GM18498 (cell line): ENCODE results near the gene CFAP74.

ENCODE experiments used
- ATAC-seq: cut with Tn5 transposase; IDR thresholded peaks from one replicate; pipeline ENCODE4 v1.9.1; 2021; ENCODE audit warnings: mild to moderate bottlenecking, moderate library complexity; ENCODE audit not compliant: unreplicated experiment

Gene CFAP74

DNA sequence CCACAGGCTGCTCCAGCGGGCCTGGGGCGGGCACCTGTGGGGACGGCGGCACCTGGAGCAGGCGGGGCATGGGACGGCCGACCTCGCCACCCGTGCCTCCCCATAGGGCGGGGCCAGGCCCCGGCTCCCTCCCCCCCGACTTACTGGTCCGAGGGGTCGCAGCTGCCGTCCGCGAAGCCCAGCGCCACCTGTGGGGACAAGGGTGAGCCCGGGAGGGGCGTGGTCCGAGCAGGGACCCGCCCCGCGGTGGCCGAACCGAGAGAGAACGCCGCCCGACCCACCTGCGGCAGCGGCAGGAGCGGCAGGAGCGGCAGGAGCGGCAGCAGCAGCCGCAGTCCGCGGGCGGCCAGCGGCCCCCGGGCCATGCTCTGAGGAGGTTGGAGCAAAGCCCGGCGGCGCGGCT, 84.7 kb downstream of the CFAP74 start, which contains the start of gene TMEM52:
Gene TMEM52, minus strand, starts transcription at position 379 of the 403 bp plus-strand sequence. Its CDS starts 14 bp downstream, at position 365.
- peak; percentile 26 for ATAC-seq

DNA sequence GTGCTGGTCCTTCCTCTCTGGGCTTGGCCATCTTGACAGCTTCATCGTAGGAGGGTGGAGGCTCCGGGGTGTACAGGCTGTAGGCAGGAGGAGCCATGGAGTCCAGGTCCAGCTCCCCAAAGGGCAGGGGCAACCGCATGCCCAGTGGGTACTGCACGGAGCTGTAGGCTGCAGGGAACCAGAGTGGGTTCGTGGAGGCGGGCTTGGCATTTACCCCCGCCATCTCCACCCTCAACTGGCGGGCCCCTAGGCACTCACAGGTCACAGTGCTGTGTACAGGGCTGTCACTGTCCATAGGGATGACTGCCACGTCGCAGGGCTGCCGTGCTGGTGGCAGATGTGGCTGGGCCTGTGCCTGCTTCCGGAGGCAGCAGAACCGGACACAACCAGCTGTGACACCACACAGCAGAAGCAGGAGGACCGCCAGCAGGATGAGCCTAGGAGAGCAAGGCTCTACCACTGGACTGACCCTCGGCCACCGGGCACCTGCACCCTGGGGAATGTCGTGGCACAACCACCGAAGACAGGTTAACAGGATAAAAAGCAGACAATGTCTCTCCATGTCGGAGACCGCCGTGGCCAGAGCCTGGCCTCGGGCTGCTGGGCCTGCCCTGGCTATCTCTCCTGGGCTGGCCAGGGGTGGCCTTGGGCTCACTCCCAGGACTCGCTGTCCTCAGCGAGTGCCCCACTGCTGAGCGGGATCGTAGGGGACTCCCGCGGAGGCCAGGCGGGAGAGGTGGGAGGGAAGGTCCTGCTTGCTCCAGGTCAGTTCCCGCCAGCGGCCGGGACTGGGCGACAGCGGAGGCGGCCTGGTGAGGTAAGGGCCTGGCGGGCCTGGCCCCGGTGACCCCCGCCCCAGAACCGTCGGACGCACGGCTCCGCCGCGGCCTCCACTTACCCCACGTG, 85.3 kb downstream of the CFAP74 start:
- ATAC-seq: no peak

DNA sequence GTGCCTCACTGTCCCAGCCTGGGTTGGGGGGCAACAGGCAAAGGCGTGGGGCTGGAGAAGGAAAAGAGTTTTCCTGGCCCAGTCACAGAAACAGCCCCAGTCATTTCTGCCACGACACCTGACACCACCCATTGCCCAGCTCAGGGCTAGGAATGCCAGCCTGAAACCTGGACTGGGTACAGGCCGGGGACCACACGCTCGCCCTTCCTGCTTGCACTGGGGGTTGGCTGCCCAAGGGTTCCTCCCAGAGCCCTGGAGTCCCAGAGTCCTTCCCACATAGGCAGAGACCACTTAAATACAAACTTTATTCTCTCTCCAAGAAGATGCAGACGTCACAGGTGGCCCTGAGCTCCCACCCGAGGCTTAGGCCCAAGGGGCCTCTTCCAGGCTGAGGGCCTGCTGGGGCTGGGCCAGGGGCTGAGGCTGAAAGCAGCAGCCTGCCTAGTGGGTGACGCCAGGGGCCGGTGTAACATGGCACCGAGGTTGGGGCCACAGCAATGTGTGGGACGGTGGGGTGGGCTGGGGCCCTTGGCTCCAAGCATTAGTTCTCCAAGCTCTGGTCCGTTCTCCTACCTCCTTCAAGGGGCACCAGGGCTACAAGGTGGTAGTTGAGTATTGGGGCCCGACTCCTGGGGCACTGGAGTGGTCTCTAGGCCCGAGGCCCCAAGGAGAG, 86.1 kb downstream of the CFAP74 start:
- ATAC-seq: no peak

DNA sequence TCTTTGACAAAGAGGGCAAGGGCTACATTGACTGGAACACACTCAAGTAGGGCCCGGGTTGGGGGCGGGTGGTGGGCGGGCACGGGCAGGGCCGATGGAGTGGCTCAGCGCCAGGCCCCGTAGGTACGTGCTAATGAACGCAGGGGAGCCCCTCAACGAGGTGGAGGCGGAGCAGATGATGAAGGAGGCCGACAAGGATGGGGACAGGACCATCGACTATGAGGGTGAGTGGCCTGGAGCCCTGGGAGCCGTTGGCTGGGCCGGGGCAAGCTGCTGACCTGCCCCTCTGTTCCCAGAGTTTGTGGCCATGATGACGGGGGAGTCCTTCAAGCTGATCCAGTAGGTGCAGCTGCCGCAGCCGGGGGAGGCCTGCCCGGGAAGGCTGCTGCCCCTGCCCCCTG, 86.7 kb downstream of the CFAP74 start:
- no peak for ATAC-seq

DNA sequence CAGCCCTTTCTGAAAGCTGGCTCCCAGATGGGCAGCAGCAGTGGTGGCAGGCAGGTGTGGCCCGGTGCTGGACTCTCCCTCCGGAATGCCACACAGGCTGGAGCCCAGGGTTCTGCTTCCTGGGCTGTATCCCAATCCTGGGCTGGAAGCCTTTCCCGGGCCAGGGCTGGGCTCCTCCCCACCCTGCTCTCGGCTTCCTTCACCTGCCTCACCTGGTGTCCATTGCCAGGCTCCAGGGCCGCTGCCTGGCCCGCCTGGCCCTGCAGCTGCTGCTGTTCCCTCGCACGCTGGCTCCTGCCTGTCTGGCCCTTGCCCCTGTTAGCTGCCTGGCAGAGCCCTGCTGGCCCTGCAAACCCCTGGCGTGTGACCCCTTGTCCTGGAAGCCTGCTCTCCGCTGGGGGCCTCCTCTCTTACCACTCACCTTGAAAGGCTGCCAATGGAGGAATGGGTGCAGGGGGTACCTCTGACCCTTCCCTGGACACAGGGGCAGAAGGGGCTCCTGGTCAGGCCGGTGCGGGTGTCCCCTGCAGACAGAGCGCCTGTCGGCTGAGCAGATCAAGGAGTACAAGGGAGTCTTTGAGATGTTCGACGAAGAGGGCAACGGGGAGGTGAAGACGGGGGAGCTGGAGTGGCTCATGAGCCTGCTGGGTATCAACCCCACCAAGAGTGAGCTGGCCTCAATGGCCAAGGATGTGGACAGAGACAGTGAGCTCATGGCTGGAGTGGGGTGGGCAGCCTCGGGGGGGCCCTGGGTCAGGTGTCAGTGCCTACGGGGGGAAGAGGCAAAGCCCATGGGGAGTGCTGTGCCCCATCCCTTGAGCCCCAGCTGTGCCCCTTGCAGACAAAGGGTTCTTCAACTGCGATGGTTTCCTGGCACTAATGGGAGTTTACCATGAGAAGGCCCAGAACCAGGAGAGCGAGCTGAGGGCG, 87.4 kb downstream of the CFAP74 start:
- no peak for ATAC-seq

DNA sequence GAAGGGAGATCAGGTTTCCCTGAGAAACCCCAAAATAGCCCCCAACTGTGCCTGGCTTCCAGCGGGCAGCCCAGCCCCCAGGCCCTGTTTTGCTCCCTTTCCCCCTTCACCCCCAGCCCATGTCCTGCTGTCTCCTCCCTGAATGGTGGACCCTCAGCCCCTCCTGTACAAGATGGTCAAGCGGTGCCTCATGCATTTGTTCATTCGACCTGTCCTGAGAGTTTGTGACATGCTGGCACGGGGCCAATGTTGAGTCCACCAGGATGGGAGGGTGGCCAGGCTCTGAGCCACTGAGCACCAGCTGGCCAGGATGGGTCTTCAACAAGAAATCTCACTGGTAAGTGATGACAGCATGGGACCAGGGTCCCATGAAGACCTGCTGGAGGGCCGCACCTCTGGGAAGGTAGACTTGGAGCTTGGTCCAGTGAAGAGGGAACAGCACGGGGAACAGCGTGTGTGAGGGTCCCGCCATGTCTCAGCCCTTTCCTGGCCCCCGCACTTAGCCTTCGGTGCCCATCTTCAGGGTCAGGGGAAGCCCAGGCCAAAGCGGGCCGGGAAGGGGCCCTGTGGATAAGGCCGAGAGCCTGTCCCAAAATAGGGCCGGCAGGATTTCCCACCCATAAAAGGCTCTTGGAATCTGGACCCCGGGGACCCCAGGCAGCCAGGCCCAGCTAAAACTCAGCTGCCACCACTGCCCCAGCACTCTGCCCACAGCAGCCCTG, 88.5 kb downstream of the CFAP74 start, which contains the start of gene CALML6:
Gene CALML6, plus strand, starts transcription at position 290 of the 722 bp plus-strand sequence. Its CDS starts 21 bp downstream, at position 311.
- no peak for ATAC-seq

DNA sequence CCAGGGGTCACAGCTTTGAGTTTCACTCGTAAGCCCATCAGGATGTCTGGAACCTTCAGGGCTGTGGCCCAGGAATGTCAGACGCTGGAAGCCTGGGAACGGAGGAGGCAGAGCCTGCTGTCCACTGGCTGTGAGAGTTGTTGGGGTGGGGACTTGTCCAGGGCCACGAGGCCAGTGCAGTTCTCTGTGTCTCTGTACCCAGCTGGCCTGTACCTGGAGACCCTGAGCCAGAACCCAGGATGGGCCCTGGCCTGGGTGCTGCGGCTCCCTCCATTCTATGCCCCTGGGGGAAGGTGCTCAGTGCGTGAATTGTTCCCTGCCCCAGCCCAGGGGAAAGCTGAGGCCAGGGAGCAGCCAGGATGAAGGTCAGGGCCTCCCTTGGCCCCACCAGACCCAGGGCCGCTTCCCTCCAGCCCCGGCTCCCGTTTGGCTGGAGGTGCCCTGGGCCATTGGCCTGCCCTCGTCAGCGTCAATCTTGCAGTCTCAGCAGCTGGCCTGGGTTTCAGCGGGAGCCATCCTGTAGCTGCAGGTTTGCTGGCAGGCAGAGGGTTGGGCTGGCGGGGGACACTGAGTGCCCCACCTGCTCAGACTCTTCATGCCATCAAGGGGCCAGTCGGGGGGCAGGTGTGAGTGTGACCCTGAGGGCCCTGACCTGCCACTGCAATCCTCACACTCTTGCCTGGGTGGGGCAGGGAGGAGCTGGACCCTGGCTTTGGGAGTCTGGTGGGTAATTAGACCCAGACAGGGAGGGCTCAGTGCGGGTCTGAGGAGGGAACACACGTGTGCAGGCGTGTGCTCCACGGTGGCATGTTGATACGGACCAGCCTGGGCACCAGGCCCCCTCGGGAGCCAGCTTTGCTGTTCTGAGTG, 89.2 kb downstream of the CFAP74 start:
- no peak for ATAC-seq

DNA sequence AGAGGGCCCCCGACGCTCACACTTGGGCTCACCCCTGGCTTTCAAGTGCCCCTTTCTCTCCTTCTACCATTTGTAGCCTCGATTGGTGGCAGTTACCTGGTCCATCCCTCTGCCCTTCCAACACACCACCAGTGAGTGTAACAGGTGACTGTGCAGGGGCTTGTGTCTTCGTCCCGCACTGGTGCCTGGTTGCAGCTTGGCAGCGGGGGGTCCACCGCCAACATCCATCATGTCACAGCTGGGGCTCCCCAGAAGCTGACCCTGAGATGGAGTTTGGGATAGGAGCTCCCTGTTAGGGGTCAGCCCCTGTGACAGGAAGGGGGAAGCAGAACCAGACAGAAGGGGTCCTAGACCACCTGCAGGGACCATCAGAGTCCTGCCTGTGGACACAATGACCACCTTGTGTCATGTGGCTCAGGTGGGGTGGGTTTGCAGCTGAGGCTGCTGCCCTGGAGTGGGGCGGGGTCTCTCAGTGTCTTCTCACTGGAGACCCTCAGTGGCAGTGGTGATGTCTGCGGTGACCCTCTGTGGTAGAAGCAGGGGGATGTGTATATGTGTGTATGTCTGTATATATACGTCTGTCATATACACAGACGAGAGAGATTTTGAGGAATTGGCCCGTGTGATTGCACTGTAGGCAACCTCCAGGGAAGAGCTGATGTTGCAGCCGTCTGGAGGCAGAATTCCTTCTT, 92.1 kb downstream of the CFAP74 start:
- no peak for ATAC-seq

DNA sequence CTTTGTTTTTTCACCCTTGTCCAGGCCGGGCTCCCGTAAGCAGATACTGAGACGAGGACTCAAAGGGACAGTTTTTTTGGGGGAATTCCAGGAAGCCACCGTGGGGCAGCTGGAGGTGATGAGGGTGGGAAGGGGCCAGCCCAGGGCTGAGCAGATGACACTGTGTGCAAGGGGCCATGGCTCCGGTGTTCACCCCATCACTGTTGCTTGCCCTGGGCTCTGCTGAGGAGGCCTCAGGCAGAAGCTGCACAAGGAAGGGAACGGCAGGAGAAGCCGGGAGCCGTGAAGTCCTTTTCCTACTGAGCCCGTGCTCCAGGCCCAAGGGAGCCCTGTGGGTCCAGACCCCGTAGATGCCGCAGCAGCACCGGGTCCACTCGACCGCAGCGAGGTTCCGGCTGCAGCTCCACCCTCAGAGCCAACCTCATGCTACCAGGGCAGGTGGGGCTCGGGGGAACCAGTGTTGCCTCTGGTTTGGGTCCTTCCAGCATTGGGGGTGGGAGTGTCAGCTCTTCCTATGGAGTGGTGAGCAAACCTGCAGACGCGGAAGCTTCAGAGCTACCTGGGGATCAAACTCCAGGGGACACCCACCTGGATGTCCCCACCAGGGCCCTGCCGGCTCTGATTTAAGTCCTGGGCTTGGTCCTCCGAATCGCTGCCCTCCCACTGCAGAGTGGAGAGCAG, 92.8 kb downstream of the CFAP74 start:
- ATAC-seq: no peak

DNA sequence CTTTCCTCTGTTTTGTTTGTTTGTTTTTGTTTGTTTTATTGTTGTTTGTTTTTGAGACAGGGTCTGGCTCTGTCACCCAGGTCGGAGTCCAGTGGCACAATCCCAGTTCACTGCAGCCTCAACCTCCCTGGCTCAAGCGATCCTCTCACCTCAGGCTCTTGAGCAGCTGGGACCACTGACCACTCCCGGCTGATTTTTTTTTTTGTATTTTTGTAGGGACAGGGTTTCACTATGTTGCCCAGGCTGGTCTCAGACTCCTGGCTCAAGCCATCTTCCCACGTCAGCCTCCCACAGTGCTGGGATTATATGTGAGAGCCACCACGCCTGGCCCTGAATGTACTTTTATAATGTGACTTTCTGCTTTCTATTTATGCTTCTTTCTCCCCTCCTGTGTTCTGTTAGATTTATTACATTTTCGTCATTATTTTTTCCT, 93.5 kb downstream of the CFAP74 start:
- no peak for ATAC-seq

DNA sequence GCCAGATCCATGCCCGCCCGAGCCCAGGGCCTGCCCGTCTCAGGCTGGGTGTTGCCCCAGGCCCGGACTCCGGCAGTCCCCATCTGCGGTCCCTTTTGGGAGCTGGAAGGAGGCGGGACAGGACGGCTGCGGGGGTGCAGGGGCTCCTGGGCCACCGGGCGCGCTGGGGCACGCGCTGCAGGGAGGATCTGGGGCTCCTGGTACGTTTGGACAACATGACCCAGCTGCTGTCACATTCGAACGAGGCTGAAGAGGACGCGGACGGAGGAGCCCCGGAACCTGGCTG, 95.1 kb downstream of the CFAP74 start:
- no peak for ATAC-seq

DNA sequence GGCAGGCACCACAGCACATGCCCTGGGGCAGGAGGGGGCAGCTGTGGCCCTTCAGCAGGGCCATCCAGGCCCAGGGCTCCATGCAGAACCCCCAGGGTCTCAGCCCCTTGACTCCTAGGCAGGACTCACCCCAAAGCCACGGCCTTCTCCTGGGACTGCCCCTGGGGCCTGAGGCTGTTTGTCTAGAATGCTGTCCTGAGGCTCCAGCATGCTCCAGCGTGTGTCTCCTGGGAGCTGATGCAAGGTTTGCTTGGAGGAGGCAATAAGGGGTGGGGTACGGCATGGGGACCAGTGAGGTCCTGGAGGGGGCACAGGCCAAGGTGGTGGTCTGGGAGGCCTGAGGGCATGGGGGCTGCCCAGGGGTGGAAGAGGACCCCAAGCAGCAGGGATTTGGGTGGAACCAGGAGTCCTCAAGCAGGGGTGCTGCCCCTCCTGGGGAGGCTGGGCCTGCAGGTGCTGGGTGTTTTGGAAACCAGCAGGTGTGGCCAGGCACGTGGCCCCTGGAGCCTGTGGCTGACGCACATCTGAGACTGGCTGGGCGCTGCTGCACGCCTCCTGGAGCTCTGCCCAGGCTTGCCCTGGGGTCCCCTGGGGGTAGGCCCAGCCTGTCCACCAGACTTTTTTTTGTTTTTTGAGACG, 96.4 kb downstream of the CFAP74 start:
- no peak for ATAC-seq

DNA sequence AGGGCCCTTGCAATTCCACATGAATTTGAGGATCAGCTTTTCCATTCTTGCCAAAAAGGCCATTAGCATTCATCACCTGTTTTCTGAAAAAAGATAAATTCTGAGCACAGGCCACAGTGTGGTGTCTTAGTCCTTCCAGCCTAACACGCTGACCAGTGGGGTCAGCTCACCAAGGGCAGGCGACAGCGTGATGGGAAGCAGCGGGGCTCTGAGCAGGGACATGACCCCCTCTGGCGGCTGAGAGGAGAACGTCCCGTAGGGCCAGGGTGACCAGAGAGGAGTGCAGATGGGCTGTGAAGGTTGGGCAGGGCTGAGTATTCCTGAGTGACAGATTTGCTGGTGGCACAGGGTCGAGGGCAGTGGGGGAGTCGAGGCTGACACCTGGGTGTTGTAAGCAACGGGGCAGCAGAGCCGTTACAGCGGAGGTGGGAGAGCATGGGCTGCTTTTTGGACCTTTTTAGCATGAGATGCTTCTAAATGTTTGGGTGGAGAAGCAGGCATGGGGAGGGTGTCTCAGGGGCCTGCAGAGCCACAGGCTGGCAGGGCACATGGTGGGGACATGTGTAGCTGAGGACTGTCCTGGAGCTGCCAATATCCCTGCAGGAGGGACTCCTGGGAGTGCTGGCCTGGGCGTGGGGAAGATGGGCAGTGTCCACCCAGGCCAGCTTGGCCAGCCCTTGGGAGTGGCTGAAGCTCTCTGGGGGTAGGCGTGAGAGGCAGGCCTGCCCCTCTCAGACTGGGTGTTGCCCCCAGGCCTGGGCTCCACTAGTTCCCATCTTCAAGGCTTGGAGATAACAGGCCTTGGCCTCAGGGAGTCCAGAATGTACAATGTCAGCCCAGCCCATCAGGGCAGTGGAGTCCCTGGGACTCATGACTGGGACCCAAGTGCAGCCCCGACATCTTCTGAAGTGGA, 97.1 kb downstream of the CFAP74 start:
- ATAC-seq: no peak

DNA sequence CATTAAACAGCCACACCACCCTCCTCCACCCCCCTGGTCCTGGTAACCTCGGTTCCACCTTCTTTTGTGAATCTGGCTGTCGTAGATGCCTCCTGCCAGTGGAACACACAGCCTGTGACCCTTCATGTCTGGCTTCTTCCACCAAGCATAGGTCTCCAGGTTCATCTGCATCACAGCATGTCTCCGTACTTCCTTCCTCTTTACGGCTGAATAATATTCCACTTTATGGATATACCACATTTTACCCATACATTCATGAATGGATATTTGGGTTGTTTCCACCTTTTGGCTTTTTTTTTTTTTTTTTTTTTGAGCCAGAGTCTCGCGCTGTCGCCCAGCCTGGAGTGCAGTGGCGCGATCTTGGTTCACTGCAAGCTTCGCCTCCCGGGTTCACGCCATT, 100.4 kb downstream of the CFAP74 start:
- ATAC-seq: no peak

DNA sequence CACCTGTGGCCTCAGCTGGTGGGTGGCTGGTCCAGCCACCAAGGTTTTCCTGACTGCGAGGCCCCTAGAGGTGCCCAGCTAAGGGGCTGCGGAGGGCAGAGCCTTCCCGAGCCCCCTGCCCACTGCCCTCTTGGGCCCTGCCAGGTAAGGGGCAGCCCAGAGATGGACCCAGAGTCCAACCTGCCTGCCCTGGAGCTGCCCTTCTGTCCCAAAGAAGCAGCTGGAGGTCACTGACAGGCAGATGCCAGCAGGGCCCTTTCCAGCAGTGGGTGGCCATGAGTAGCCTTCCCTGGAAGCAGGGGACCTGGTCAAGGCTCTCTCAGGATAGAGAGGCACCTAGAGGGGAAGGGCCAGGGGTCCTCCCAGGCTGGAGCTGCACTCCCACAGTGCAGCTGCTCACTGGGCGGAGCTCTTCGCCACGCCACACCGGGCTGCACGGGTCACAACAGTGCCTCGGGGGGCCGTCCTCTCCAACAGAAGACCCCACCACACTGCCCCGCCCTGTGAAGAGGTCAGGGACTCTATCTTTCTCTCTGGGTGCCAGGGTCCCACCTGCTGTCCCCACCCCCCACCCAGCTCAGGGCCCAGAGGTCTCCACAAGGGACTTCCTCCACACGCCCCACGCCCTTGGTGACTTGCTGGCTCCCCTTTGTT, 101.8 kb downstream of the CFAP74 start:
- no peak for ATAC-seq

DNA sequence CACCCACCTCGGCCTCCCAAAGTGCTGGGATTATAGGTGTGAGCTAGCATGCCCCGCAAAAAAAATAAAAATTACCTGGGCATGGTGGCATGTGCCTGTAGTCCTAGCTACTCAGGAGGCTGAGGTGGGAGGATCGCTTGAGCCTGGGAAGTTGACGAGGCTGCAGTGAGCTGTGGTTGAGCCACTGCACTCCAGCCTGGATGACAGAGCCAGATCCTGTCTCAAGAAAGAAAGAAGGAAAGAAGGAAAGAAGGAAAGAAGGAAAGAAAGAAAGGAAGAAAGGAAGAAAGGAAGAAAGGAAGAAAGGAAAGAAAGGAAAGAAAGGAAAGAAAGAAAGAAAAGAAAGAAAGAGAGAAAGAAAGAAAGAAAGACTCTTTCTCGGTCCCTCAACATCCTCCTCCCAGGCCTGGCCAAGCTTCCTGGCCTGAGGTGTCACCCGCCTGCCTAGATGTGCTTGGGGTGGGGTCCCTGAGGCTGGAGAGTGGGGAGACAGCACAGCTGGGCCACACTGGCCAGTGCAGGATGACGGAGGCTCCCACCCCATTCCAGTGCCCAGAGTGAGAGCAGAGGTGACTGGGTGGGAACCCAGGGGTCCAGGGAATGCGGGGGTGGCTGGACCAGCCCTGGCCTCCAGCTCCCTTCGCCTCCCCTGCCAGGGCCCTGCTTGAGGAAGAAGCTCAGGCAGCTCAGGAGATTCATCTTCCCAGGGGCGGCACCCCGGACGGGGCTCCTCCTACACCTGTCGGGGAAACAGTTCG, 102.5 kb downstream of the CFAP74 start:
- ATAC-seq: no peak
